Subcutaneous abdominal adipose tissue (tissue), 5 donors: ENCODE results near the gene PTPRD.

Source experiments
- H3K27ac ChIP-seq: one replicate; pipeline ENCODE4 v1.7.0; 2013; ENCODE audit warnings: low read depth, mild to moderate bottlenecking, inconsistent platforms, low read length, moderate library complexity
- H3K27me3 ChIP-seq, 5 donors: one replicate each; pipeline ENCODE4 v1.7.0; 2013; ENCODE audit warnings: low read length in 5 of 5, inconsistent platforms in 1 of 5; ENCODE audit not compliant: control insufficient read depth in 5 of 5, insufficient read depth in 4 of 5
- H3K36me3 ChIP-seq, 5 donors: one replicate each; pipeline ENCODE4 v1.7.0; 2013; ENCODE audit warnings: low read length in 5 of 5; ENCODE audit not compliant: control insufficient read depth in 5 of 5, insufficient read depth in 5 of 5
- H3K4me1 ChIP-seq, 5 donors: one replicate each; pipeline ENCODE4 v1.7.0; 2013; ENCODE audit warnings: low read length in 5 of 5, mild to moderate bottlenecking in 3 of 5, moderate library complexity in 1 of 5; ENCODE audit not compliant: control insufficient read depth in 5 of 5, insufficient read depth in 5 of 5
- H3K4me3 ChIP-seq, 5 donors: one replicate each; pipeline ENCODE4 v1.7.0; 2013; ENCODE audit warnings: low read length in 5 of 5, low read depth in 1 of 5
- H3K9ac ChIP-seq, 5 donors: one replicate each; pipeline ENCODE4 v1.7.0; 2013; ENCODE audit warnings: low read length in 5 of 5, mild to moderate bottlenecking in 4 of 5, moderate library complexity in 3 of 5
- H3K9me3 ChIP-seq, 5 donors: one replicate each; pipeline ENCODE4 v1.7.0; 2013; ENCODE audit warnings: low read length in 5 of 5; ENCODE audit not compliant: control insufficient read depth in 5 of 5
- donor health status: healthy.
- donor health status: healthy.
- donor health status: healthy.
- donor health status: healthy.
- donor health status: healthy.

The PTPRD gene

DNA sequence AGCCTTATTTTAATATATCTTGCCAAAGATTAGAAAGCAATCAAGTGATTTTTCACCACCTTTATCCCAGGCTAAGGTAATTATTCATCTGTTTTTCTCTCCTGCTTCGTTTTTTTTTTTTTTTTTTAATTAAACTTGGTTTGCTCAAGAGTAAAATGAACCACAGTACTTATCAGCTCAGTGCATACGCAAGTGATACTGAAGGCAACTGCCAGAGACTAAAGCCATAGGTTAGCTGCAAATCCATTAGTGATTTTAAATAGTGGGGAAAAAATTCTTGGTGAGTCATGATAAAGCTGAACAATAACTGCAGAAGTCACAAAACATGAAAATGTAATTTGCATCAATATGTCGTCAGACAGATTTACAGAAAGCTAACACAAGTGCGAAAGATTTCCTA, 829.1 kb downstream of the PTPRD start:
- H3K4me1 ChIP-seq, result no peaks in the 10 kb centered on the region
- H3K9ac ChIP-seq, result no peak overlapping the region
- H3K27me3 ChIP-seq, result no peaks in the 10 kb centered on the region
- H3K36me3 ChIP-seq, result no peaks in the 10 kb centered on the region
- H3K27ac ChIP-seq, result no peak overlapping the region
- H3K4me3 ChIP-seq, result no peak overlapping the region
- H3K9me3 ChIP-seq, result no peaks in the 10 kb centered on the region

DNA sequence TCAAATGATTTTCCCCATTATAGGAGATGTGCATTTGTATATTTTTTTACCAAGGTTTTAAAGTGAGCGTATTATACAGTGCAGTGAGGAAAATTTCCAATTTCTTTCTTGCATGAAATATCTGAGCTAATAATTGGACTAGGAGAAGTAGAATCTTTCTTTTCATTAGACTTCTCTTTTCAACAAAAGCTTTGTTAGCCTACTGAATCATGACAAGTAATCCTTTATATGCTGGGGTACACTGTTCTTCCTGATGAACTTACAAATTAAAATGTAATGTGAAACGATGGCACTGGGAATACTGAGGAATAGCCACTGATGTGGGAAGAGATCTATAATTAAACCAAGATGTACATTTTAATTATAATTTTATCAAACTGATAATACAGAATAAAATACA, 829.6 kb downstream of the PTPRD start:
- H3K9ac ChIP-seq, result no peak overlapping the region
- no peaks in the 10 kb centered on the region for H3K27me3 ChIP-seq
- no peaks in the 10 kb centered on the region for H3K4me1 ChIP-seq
- H3K9me3 ChIP-seq, result no peaks in the 10 kb centered on the region
- no peak overlapping the region for H3K4me3 ChIP-seq
- H3K27ac ChIP-seq, result no peak overlapping the region
- no peaks in the 10 kb centered on the region for H3K36me3 ChIP-seq

DNA sequence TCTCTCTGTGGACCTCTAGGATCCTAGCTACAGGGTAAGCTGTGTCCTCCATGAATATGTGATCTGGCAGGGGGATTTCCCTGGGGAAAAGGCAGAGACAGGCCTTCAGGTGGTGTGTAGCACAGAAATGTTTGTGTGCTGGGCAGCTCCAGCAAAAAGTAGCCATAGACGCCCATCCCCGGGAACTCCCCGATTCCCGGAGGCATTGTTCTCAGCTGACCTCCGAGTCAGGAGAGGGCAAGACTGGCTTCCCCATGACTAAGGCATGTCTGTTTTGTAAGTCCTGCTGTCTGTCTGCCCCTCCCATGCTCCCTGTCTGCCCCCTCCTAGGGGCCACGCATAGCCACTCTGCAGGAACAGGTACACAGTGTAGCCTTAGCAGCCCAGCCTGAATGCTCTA, 834.5 kb downstream of the PTPRD start:
- Histone ChIP-seq H3K4me1 (no peaks in the 10 kb centered on the region), H3K9ac (no peak overlapping the region), H3K4me3 (no peak overlapping the region), H3K9me3 (no peaks in the 10 kb centered on the region), H3K27me3 (no peaks in the 10 kb centered on the region), H3K27ac (no peak overlapping the region), H3K36me3 (no peaks in the 10 kb centered on the region)

DNA sequence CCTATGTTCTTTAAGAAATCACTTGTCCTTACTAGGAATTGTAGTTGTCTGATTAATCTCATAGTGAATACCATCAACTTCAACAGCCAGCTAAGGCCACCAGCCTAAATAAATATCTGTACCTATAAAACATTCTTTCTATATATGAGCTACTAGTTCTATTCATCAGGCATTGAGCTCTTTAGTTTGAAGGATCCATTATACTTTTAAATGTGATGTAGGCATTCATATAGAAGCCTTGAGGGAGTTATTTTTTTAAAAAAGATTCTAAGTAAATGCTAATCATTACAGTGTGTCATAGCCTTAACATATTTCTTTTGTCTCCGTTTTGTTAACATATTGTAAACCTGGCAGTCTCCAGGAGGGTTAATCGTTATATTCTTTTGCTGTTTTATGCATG, 838.3 kb downstream of the PTPRD start:
- H3K36me3 ChIP-seq, result no peaks in the 10 kb centered on the region
- no peak overlapping the region for H3K27ac ChIP-seq
- H3K9me3 ChIP-seq, result no peaks in the 10 kb centered on the region
- no peak overlapping the region for H3K4me3 ChIP-seq
- H3K4me1 ChIP-seq, result no peaks in the 10 kb centered on the region
- H3K27me3 ChIP-seq, result no peaks in the 10 kb centered on the region
- no peak overlapping the region for H3K9ac ChIP-seq

DNA sequence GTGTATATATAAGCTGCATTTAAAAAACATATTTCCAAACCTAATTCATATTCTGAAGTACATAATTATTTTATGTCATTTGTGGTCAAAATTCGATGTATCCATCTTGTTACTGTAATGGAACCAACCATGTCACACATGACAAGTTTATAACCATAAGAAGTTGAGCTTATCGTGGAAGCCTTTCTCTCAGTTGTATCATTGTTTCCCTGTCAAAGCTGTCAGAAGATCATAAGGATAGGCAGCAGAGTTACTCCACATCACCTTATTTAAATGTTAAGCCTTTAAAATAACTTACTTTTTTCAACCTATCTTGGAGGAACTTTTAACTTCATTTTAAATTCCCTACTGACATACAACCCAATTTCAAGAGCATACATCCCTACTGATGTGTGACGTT, 841.5 kb downstream of the PTPRD start:
- Histone ChIP-seq H3K4me1 (no peaks in the 10 kb centered on the region), H3K9me3 (no peaks in the 10 kb centered on the region), H3K4me3 (no peak overlapping the region), H3K27ac (no peak overlapping the region), H3K27me3 (no peaks in the 10 kb centered on the region), H3K36me3 (no peaks in the 10 kb centered on the region), H3K9ac (no peak overlapping the region)

DNA sequence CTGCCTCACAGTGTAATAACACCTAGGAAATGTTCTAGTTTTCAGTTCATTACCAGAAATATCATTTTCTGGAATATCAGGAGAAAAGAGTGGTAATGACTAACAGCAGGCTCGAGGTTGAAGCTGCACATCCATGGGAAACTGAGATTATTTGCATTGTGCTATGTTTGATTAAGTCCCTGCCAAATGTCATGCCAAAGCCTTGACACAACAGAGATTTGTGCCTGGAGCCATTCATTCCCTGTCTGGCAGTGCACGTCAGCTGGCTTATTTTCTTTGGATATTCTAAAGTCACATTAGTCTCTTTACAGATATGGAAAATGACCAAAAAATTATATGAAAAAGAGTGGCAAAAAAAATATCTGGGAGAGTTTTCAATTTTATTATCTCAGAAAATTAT, 848.0 kb downstream of the PTPRD start:
- H3K4me1 ChIP-seq, result no peaks in the 10 kb centered on the region
- no peak overlapping the region for H3K9ac ChIP-seq
- H3K4me3 ChIP-seq, result no peak overlapping the region
- H3K36me3 ChIP-seq, result no peaks in the 10 kb centered on the region
- no peaks in the 10 kb centered on the region for H3K27me3 ChIP-seq
- no peaks in the 10 kb centered on the region for H3K9me3 ChIP-seq
- no peak overlapping the region for H3K27ac ChIP-seq

DNA sequence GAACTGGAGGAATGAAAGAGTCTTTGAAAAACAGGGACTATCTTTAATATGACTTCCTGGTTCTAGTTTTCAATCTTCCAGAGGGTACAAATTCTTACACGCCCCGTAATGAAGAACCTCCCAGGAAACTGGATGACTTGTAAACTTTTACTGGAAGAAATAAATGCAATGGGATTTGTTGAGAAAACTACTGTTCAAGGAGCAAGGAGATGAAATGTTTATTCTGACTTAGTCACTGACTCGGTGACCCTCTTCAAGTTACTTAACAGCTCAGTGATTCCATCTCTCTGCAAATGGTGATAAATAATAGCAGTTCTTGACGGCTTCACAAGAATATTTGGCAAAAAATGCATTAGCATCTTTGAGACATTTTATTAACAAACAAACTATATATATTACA, 858.6 kb downstream of the PTPRD start:
- no peaks in the 10 kb centered on the region for H3K36me3 ChIP-seq
- no peaks in the 10 kb centered on the region for H3K9me3 ChIP-seq
- H3K4me1 ChIP-seq, result peaks cover 0 to 26% (median 0%) of the 10 kb centered on the region in 5 donors
- no peak overlapping the region for H3K9ac ChIP-seq
- H3K4me3 ChIP-seq, result no peak overlapping the region
- no peak overlapping the region for H3K27ac ChIP-seq
- H3K27me3 ChIP-seq, result no peaks in the 10 kb centered on the region

DNA sequence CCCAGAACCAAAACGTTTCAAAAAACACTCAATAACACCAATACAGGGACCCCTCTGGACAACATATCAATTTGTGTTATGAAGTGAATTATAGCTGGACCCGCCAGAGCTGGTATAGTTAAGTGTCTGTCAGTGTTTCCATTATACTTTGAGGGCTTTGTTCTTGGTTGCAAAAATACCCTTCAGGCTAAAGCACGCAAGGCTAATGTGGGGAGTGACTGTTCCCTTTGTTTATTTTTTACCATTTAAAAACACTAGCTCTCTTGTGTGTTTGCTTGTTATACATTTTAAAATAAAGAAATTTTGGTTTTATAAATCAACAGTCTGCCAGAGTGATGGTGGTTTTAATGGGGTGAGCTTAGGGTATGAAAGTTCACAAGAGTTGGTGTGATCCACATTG, 859.5 kb downstream of the PTPRD start:
- H3K9me3 ChIP-seq, result no peaks in the 10 kb centered on the region
- no peak overlapping the region for H3K4me3 ChIP-seq
- H3K4me1 ChIP-seq, result peaks cover 0 to 26% (median 0%) of the 10 kb centered on the region in 5 donors
- no peaks in the 10 kb centered on the region for H3K36me3 ChIP-seq
- no peak overlapping the region for H3K27ac ChIP-seq
- H3K9ac ChIP-seq, result no peak overlapping the region
- no peaks in the 10 kb centered on the region for H3K27me3 ChIP-seq

DNA sequence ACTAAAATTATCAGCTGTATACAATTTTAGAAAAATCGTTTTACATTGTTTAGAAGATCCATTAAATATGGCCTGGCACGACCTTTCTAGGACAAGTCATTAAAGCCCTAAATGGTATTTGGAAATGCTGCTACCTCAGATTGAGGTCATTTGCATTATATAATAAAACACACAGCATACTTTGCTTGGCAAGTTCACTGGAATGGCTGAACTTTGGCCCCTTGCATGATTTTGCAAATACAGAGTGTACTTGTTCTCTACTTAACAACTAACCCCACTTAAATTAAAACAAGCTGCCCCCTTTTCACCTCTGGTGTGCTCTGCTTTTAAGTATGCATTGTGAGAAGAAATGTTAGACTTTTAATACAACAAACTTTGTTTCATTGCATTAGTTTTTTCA, 860.1 kb downstream of the PTPRD start:
- Histone ChIP-seq H3K4me1 (peaks cover 0 to 26% (median 0%) of the 10 kb centered on the region in 5 donors), H3K27ac (no peak overlapping the region), H3K27me3 (no peaks in the 10 kb centered on the region), H3K4me3 (no peak overlapping the region), H3K36me3 (no peaks in the 10 kb centered on the region), H3K9me3 (no peaks in the 10 kb centered on the region), H3K9ac (no peak overlapping the region)

DNA sequence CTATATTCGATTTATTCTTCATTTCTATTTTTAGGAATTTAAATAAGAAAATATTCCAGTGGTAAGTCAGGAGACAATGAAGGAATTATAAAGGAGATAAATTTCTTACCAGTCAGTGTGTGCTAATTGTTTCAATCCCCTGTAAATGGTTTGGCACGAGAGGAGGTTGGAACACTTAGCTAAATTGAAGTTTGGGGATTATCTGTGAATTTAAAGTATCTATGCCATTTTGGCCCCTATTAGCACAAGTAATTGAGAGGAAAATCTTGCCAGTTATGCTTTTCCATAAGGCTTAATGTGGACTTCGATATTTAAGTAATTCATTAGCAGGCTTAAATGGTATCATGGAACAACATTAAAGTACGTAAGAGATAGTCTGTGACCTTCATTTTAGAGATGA, 860.8 kb downstream of the PTPRD start:
- peaks cover 0 to 25% (median 0%) of the 10 kb centered on the region in 5 donors for H3K4me1 ChIP-seq
- no peaks in the 10 kb centered on the region for H3K9me3 ChIP-seq
- no peak overlapping the region for H3K27ac ChIP-seq
- H3K36me3 ChIP-seq, result no peaks in the 10 kb centered on the region
- no peak overlapping the region for H3K9ac ChIP-seq
- no peak overlapping the region for H3K4me3 ChIP-seq
- H3K27me3 ChIP-seq, result no peaks in the 10 kb centered on the region

DNA sequence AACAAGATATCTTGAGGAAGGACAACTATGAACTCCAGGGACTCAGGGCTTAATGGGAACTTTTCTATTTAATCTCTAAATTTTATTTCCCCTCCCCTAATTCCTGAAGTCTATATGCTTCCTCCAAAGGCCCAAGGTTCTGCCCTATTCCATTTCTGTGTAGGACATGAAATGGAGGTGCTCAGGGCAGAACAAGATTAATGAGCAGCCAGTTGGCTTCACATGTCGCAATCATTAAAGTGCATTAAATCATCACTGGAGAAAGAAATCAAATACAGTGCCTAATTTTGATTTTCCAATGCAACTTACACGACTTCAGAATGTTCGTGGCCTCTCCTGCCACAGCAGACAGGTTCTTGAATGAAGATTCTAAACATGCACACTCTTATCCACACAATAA, 862.1 kb downstream of the PTPRD start:
- H3K4me1 ChIP-seq, result peaks cover 0 to 18% (median 0%) of the 10 kb centered on the region in 5 donors
- H3K9ac ChIP-seq, result no peak overlapping the region
- H3K36me3 ChIP-seq, result no peaks in the 10 kb centered on the region
- H3K27ac ChIP-seq, result no peak overlapping the region
- no peaks in the 10 kb centered on the region for H3K9me3 ChIP-seq
- no peaks in the 10 kb centered on the region for H3K27me3 ChIP-seq
- H3K4me3 ChIP-seq, result no peak overlapping the region
